Skeletal muscle cell (primary cell): ENCODE data around the gene NRBP1.
A peak's percentile ranks its signal among the peaks of the same experiment; 100 is the strongest.
"Not testable (repeated sequence)": the region's sequence is repeated elsewhere in the genome, so short reads cannot be mapped to it uniquely, and the experiment has no call there.

Source experiments
- DNase-seq: peaks from one replicate; pipeline ENCODE4 v3.0.0-alpha.2; 2010; ENCODE audit warnings: low read depth
- H3K4me3 ChIP-seq: 2 replicates; pipeline ENCODE4 v1.5.1; 2011; ENCODE audit warnings: low read depth, mild to moderate bottlenecking, control low read depth, low read length, moderate library complexity

Gene NRBP1

DNA sequence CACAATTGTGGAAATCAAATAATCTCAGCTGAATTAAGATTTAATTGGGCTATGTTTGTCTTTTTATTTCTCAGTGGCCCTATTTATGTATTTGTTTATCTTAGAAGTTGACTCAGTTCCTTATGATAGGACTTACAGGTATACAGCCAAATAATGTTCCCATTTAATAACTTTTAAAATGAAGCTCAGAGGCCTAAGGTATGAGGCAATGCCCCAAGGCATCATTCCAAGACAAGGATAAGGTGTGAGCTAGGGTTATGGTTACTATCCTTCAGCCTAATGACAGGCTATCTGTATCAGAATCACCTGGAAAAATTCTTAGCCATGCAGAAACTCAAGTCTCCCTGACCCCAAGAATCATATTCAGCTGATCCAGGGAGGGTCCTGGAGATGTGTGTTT lies 7.4 kb upstream of the NRBP1 start:
- no peak for DNase-seq
- no peak overlapping the region for H3K4me3 ChIP-seq

DNA sequence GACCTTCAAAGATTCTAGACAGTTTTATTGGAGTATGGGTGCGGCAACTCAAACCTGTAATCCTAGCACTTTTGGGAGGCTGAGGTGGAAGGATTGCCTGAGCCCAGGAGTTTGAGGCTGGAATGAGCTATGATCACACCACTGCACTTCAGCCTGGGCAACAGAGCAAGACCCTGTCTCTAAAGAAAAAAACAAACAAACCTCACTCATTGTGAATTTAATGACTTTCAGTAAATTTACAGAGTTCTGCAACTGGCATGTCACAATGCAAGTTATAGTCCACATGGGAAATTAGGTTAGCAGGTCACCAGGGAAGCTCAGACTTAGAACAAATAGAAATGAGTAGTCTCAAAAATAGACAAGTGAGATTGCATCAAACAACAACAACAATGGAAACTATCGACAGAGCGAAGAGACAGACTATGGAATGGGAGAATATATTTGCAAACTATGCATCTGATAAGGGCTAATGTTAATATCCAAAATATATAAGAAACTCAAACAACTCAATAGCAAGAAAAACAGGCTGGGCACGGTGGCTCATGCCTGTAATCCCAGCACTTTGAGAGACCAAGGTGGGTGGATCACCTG lies 6.7 kb upstream of the NRBP1 start:
- DNase-seq, result no peak
- no peak overlapping the region for H3K4me3 ChIP-seq

DNA sequence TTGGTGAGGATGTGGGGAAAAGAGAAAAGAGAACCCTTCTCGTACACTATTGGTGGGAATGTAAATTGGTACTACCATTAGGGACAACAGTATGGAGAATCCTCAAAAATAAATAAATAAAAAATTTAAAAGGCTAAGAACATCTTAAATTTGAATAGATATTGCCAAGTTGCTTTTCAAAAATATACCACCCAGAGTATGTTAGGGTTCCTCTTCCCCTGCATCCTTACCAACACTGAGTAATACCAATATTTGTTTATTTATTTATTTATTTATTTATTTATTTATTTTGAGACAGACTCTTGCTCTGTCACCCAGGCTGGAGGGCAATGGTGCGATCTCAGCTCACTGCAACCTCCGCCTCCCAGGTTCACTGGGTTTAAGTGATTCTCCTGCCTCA lies 5.5 kb upstream of the NRBP1 start:
- H3K4me3 ChIP-seq, result no peak overlapping the region
- no peak for DNase-seq

DNA sequence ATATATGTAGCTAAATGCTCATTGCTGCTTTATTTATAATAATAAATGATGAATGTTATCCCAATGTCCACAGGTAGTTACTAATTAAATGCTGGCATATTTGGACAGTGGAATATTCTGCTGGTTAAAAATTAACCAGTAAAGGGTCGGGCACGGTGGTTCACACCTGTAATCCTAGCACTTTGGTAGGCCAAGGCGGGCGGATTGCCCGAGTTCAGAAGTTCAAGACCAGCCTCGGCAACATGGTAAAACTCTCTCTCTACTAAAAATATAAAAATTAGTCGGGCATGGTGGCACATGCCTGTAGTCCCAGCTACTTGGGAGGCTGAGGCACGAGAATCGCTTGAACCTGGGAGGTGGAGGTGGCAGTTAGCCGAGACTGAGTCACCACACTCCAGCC lies 3.4 kb upstream of the NRBP1 start:
- not testable (repeated sequence) for H3K4me3 ChIP-seq, DNase-seq

DNA sequence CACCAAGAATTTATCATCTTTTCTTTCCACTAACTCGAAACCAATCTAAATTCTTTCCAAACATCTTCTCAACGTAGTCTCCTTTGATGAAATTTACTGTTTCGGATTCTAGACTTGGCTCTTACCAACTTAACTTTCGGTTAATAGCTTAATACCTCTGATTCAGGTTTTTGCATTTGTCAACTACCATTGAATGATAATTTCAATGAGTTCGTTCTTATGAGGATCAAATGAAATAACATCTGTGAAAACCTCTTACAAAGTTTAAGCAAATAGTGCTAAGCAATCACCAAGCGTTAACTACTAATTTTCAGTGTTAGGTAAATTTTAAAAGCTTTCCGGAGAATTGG lies 593 bp upstream of the NRBP1 start:
- H3K4me3 ChIP-seq, result peak overlapping the region; percentile 84

DNA sequence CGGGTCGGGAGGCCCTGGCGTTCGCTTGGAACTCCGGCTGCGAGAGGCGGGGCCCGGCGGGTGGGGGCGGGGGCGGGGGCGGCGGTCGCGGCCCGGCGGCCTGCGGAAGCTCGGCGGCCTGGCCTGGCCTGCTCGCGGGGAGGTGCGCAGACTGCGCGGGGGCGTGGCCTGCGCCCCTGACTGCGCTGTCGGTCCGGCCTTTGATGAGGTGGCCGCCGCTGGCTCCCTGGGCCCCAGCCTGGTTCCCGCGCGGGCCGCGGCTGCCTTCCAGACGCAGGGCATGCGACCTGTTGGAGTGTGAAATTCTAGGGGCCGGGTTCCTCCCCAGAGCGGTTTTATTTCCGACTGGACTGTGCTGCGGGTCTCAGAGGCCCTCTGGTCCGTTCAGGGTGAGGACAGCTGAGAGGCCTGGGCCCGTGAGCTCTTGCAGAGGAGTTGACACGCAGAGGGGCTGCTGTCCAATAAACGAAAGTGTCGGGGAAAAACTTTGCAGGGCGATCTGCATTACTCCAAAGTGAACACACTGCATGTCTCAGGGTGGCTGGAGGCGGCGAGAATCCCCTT lies 629 bp downstream of the NRBP1 start:
- peak; percentile 60 for DNase-seq
- H3K4me3 ChIP-seq, result peak overlapping the region; percentile 84

More for the DNA sequence above, 593 bp upstream of the NRBP1 start:
- DNase-seq, result no peak

DNA sequence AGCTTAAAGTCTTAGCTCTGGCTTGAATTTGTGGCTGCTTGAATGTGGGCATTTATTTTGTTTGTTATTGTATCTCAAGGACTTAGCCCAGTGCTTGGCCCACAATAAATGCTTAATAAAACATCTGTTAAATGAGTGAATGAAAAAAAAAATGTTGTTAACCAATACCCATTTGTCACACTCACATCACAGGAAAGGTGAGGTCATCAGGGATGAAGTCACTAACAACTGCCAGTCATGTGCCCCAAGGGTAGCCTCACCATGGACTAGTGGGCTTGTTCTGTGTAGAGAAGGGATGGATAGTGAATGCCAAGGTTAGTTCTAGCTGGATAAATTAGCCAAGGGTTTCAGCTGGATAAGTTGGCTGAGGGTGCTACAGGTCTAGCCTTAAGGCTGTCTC lies 3.0 kb downstream of the NRBP1 start:
- no peak overlapping the region for H3K4me3 ChIP-seq
- no peak for DNase-seq

DNA sequence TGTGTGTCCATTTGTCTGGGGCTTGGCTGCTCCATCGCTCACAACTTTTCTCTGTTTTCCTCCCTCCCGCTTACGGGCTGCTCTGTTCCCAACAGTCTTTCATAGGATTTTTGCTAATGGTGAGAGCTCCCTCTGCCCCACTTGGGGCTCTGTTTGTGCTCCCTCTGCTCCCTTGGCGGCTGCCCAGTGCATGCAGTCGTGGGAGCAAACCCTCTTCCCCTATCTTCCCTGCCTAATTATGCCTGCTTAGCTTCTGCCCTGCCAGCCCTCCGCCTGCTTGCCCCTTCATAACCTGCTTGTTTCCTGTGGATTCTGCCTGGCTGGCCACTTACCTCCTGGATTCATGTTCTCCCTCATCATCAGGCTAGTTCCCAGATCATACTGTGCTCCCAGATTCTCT lies 7.2 kb downstream of the NRBP1 start:
- no peak for DNase-seq
- H3K4me3 ChIP-seq, result no peak overlapping the region

DNA sequence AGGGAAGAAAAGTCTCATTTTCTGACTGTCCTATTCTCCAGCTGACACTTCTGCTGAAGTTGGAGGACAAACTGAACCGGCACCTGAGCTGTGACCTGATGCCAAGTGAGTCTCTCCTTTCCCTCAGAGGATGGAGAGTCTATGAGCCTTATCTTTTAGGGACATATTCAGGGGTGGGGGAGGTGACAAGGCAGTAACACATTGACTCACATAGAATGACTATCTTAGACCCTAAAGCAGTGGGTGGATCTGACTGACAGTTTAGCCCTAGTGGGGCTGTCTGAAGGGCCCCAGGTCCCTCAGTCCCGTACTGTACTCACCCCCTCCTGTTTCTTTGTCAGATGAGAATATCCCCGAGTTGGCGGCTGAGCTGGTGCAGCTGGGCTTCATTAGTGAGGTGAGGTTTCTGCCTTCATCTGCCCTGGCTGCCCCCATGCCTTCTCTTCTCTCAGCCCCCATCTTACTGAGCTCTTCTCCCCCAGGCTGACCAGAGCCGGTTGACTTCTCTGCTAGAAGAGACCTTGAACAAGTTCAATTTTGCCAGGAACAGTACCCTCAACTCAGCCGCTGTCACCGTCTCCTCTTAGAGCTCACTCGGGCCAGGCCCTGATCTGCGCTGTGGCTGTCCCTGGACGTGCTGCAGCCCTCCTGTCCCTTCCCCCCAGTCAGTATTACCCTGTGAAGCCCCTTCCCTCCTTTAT lies 12.9 kb downstream of the NRBP1 start:
- no peak overlapping the region for H3K4me3 ChIP-seq

DNA sequence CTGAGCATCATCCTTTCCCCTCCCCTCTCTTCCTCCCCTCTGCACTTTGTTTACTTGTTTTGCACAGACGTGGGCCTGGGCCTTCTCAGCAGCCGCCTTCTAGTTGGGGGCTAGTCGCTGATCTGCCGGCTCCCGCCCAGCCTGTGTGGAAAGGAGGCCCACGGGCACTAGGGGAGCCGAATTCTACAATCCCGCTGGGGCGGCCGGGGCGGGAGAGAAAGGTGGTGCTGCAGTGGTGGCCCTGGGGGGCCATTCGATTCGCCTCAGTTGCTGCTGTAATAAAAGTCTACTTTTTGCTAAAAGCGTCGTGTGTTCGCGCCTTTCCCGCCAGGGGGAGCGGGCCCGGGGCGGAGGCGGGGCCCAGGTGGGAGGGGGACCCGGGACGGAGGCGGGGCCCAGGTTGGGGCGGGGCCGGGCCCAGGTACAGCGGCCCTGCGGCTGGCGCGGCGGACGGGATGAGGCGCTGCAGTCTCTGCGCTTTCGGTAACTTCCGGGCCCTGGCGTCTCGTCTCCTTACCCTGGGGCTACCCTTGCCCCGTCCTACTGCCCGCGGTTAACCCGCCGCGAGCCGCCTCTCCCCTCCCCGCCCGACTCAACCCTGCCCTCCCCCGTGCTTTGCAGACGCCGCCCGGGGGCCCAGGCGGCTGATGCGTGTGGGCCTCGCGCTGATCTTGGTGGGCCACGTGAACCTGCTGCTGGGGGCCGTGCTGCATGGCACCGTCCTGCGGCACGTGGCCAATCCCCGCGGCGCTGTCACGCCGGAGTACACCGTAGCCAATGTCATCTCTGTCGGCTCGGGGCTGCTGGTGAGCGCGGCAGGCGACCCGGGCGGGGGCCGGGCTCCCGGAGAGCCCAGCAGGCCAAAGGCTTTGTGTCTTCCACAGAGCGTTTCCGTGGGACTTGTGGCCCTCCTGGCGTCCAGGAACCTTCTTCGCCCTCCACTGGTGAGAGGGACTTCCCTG lies 13.8 kb downstream of the NRBP1 start, which contains the start of gene KRTCAP3:
TSS of gene KRTCAP3 (plus strand) at position 424 of the 962 bp plus-strand sequence. CDS start at position 456, 32 bp downstream.
- H3K4me3 ChIP-seq, result no peak within 1 kb of the TSS
- no peak for DNase-seq

More for the DNA sequence above, 12.9 kb downstream of the NRBP1 start:
- no peak for DNase-seq

DNA sequence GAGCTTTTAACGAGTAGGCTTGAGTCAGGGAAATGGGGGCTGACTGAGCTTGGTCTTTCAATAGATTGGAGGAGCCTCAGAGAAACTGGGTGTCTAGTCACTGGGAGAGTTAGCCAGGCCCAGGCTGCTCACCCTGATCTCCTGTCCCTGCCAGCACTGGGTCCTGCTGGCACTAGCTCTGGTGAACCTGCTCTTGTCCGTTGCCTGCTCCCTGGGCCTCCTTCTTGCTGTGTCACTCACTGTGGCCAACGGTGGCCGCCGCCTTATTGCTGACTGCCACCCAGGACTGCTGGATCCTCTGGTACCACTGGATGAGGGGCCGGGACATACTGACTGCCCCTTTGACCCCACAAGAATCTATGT lies 14.5 kb downstream of the NRBP1 start:
- DNase-seq, result no peak
- no peak overlapping the region for H3K4me3 ChIP-seq

DNA sequence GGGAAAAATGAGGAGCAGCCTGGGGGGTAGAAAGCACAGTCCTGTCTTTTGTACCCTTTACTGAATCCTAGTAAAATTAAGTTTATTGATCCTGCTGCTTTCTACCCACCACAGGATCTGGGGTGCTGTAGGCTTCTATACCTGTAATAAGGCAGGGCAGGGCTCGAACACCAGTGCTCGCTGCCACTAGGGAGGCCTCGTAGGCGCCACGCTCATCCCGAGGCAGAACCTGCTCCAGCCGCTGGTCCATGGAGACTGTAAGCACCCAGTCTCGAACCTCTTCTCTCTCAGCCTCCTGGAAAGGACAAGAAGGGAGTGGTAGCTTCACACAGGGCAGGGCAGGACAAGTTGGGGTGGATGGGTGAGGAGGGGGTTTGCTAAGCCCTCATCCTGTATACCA lies 16.7 kb downstream of the NRBP1 start:
- DNase-seq, result no peak
- no peak overlapping the region for H3K4me3 ChIP-seq

DNA sequence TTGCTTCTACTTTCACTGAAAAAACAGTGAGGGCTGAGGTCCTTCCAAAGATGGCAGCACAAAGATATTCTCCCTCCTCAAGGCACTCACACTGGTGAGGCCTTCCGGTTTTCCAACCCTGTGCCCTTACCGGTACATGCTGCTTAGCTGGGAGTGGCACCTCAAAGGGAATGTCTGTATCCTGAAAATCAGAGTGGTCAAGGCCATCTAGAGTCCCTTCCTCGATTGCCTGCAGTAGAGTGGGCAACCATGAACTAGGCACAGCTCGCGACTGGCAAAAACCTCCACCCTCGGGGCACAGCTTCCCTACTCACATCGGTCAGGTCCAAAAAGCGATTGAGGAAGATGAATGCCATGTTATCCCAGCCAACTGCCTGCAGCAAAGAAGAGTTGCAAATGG lies 17.2 kb downstream of the NRBP1 start:
- no peak for DNase-seq

DNA sequence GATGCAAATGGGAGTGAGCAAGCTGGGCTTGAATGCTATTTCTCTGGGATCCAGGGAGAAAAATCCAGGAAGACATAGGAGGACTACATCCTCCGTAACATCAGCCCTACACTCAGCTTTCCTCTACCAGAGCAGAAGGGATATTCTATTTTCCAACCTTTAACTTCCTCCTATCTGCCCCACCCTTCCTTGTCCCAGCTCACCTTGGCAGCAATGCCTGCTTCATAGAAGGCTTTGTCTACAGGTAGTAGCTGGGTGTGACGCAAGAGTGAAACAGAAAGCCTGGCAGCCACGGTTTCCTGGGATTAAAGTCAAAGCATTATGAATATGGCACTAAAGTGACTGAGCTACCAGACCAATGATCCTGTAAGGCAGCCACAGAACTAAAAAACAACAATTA lies 17.6 kb downstream of the NRBP1 start:
- no peak overlapping the region for H3K4me3 ChIP-seq
- no peak for DNase-seq

More for the DNA sequence above, 17.2 kb downstream of the NRBP1 start:
- no peak overlapping the region for H3K4me3 ChIP-seq

DNA sequence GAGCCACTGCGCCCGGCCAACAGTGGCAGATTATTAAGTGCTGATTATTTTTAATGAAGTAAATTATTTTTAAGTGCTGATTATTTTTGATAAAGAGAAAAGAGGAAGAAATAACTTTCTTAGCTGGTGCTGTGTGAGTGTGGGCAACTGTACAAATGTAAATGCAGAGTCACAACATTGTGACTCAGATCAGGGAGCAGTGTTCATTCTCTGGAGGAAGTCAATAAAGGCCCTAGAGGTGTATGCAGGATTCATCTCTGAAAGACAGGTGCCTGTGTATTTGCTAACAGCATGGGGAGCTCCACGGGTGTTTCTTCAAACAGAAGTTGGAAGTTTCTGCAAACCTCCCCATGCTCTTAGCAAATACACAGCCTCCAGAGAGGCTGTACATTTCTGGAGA lies 19.9 kb downstream of the NRBP1 start:
- H3K4me3 ChIP-seq, result no peak overlapping the region
- DNase-seq, result no peak

DNA sequence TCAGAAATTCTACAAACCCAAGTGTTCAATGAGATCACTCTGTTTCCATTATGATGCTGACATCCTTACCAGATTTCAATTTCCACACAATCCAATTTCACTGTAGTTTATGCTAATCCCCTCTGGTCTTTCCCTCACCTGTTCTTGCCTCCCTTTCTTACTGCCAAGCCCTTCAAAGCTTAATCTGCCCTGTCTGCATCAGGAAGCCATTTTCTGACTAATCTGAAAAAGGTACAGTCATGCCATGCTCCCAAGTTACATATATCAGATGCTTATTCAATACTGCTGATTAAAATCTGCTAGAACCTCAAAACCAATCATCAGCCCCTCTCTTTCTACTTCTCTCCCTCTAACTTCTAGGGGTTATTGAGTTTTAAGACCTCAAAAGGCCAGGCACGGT lies 22.7 kb downstream of the NRBP1 start:
- no peak overlapping the region for H3K4me3 ChIP-seq
- DNase-seq, result no peak

DNA sequence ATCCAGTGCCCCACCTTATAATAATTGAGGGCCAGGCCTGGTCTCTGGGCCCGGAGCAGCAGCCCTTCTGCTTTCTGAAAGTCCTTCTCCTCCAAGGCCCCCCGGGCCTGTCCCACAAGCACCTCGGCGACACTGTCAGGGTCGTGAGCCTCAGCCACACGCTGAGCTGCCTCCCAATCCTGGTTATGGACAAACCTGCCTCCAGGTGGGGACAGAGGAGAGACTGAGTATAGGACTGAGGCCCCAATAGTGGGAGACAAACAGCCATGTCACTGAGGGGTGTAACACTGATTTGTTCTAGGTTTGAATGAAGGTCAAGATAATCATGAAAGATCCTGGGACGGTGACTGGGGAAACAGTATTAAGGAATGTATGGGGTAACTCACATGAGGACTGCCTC lies 25.5 kb downstream of the NRBP1 start:
- no peak overlapping the region for H3K4me3 ChIP-seq
- DNase-seq, result no peak

DNA sequence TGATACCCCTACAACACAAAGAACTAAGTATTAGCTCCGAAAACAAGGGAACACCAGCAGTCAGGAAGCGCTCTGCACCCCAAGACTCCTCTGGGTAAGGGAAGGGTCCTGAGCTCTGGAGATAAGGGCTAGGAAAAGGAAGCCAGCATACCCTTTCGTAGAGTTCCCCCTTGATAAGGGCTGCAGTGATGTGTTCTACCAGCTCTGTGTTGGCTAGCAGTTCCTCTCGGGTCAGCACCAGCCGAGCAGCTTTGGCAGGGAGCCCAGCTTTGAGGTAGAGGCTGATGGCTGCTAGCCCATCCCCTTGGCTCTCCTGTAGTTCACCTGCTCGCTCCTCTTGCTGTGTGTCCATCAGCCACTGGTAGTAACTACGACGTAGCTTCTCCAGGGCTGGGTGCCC lies 32.7 kb downstream of the NRBP1 start:
- DNase-seq, result no peak

DNA sequence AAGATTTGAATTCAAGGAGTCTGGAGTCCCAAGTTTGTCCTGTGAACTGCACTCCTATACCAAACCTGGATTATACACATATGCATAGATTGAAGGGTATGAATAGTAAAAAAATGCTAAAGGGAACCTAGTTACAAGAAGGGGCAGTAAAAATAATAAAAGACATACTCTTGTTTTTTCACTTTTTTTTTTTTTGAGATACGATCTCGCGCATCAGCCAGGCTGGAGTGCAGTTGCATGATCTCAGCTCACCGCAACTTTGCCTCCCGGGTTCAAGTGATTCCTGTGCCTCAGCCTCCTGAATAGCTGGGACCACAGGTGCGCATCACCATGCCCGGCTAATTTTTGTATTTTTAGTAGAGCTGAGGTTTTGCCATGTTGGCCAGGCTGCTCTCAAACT lies 36.0 kb downstream of the NRBP1 start:
- no peak for DNase-seq
- H3K4me3 ChIP-seq, result no peak overlapping the region

More for the DNA sequence above, 32.7 kb downstream of the NRBP1 start:
- H3K4me3 ChIP-seq, result no peak overlapping the region

DNA sequence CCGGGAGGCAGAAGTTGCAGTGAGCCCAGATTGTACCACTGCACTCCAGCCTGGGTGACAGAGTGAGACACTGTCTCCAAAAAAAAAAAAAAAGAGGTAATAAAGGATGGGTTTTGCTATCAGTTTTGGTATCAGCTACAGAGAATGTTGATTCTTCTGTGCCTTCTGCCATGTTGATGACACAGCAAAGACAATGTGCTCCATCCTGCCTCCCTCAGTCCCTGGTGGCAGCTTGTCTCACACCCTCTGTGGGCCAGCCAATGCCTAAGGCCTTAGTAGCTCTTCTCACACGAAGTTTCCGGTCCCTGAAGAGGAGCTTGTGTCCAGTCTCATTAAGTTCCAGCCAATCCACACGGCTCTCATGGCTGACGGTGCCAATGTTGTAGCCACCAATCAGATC lies 43.5 kb downstream of the NRBP1 start:
- no peak overlapping the region for H3K4me3 ChIP-seq
- no peak for DNase-seq
